ENCODE measurements around the gene TSPAN14. TPM values are rescaled to one million over a fixed set of nuclear protein-coding genes. Genes with fewer than 3 reads are reported as not detected.

The TSPAN14 gene
- total and polyA plus RNA-seq, 2 of the 8 experiments (the other 6 are each of a cell fraction or from before 2014, with no cell fraction given) = 47.4 to 57.8 TPM

DNA sequence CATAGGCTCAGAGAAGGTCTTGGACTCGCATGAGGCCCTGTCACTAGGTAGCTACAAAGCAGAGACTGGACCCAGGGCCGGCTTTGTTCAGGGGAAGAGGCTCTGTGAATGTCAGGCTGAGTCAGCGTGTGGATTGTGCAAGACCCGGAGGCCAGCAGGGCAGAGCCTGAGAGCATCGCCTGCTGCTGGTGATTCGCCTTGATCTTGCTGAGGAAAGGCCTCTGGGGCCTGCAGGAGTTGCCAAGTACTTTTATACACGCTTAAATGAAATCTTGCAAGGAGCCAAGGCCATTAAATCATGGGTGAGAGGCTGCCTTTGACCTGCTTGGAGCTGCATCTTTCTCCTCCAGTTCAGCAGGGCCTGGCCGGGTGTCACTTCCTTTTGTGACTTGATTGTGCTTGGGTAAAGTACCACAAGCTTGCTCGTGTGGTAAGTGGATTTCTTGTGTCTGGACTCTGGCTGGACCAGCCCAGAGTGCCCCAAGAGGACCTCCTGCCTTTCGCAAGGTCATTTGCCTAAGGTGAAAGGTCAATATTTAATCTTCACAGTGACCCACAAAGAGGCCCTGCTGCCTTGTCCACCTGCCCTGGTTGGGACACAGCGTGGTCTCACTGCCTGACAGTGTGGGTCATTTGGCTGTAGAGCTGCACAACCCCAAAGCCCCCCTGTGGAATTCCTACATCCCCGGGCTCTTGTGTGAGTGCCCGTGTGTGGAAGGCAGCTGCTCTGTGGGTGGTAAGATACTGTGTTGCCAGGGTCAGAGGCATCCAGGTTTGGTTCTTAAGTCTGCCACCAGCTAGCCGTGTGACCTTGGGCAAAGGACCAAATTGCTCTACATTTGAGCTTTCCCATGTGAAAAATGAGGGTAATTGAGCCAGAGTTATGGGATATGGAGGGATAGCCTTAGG is 45.0 kb downstream of the TSPAN14 start:
- H3K23ac ChIP-seq (ENCODE audit: insufficient read length) = no peak overlapping the region
- H2BK15ac ChIP-seq (ENCODE audit: low read length) = no peak overlapping the region
- POLR2A ChIA-PET (ENCODE audit: partially characterized antibody) = no interaction called here
- no peak overlapping the region for H3K56ac ChIP-seq (replicated peaks; ENCODE audit: insufficient read length, low read depth, low read length)
- H3K27me3 ChIP-seq (replicated peaks in 1 of 4; ENCODE audit: control insufficient read depth in 3 of 4, extremely low read depth in 1 of 4, insufficient read depth in 3 of 4, low read length in 3 of 4) = no peaks in the 10 kb centered on the region
- FAIRE-seq (no peak), DNase-seq (ENCODE audit: low read depth in 1 of 2, low spot score in 2 of 2) (no peak)
- CTCF ChIA-PET (ENCODE audit: partially characterized antibody) = interaction anchor here (0.6 to 21.9 kb wide), 10 partner anchors 8 to 1231 kb away, joined by 3 to 1263 read pairs (median 5); partner anchors contain the start of gene TSPAN14
- no peak overlapping the region for H3K14ac ChIP-seq (ENCODE audit: insufficient read length)
- peaks cover 2 to 76% of the 10 kb centered on the region in 2 experiments; a peak in 3 of 4 replicates for H3K79me2 ChIP-seq (ENCODE audit: control insufficient read depth in 1 of 2, insufficient read depth in 2 of 2, low read length in 2 of 2)
- no peak overlapping the region for H2AFZ ChIP-seq (ENCODE audit: low read length)
- H3K9ac ChIP-seq (replicated peaks in 1 of 4; ENCODE audit: extremely low read depth in 1 of 4, low read depth in 3 of 4, low read length in 3 of 4) = no peak overlapping the region
- no peak overlapping the region for H4K5ac ChIP-seq (ENCODE audit: insufficient read length, low read depth, low read length)
- H3K18ac ChIP-seq (ENCODE audit: extremely low read depth, low read length) = no peak overlapping the region
- H2BK120ac ChIP-seq (replicated peaks; ENCODE audit: low read depth, low read length) = no peak overlapping the region
- H3K36me3 ChIP-seq (ENCODE audit: control insufficient read depth in 2 of 4, insufficient read depth in 4 of 4, low read length in 3 of 4) = no peaks in the 10 kb centered on the region
- H3K79me1 ChIP-seq (ENCODE audit: low read depth, low read length) = peaks cover 16% of the 10 kb centered on the region
- H4K91ac ChIP-seq (replicated peaks; ENCODE audit: insufficient read length, low read length) = no peak overlapping the region
- 0 out of 2 replicates have a peak overlapping the region, but pooled peaks have one; percentile 35 for H2BK5ac ChIP-seq (ENCODE audit: low read depth, low read length)
- 81% methylated on average over 14 of the region's 14 CpGs; no CpG with 5 or more reads in 1 of the 2 experiments for WGBS, 2 experiments (ENCODE audit: extremely low coverage in 1 of 2, insufficient coverage in 1 of 2, insufficient read length in 1 of 2, insufficient replicate concordance in 2 of 2, low coverage in 1 of 2, low lambda C conversion rate in 2 of 2, missing lambda C conversion rate in 1 of 2)
- H3K4me3 ChIP-seq (ENCODE audit: extremely low read depth in 1 of 4, insufficient read depth in 2 of 4, low read depth in 3 of 4, low read length in 4 of 4) = no peak overlapping the region
- no peaks in the 10 kb centered on the region for H3K9me3 ChIP-seq (ENCODE audit: insufficient read depth in 2 of 2, low read depth in 1 of 2, low read length in 1 of 2)
- H3K4ac ChIP-seq (replicated peaks; ENCODE audit: insufficient read length, low read depth, low read length) = no peak overlapping the region
- peaks cover 17 to 21% of the 10 kb centered on the region in 2 experiments for H4K20me1 ChIP-seq (replicated peaks in 1 of 2; ENCODE audit: control insufficient read depth in 1 of 2, insufficient read depth in 2 of 2, low read length in 2 of 2)
- H3K23me2 ChIP-seq (ENCODE audit: low read depth, low read length) = no peaks in the 10 kb centered on the region; the same call in 1 of the 2 replicates
- no peak overlapping the region for H3K4me2 ChIP-seq (ENCODE audit: insufficient read depth in 1 of 2, low read depth in 2 of 2, low read length in 2 of 2)
- no peak overlapping the region for H2BK12ac ChIP-seq (ENCODE audit: low read depth, low read length)
- H2BK20ac ChIP-seq (ENCODE audit: low read length) = no peak overlapping the region
- H3K27ac ChIP-seq (ENCODE audit: low read depth, low read length) = no peak overlapping the region
- H2AK5ac ChIP-seq (ENCODE audit: low read depth, low read length) = no peak overlapping the region
- H3K4me1 ChIP-seq (replicated peaks in 1 of 4; ENCODE audit: control insufficient read depth in 3 of 4, insufficient read depth in 4 of 4, low read length in 3 of 4) = peaks cover 8 to 30% (median 15%) of the 10 kb centered on the region in 4 experiments
- no peak for TF ChIP-seq KDM5A (IDR thresholded peaks at IDR 0.05; ENCODE audit: low read length)
- TF ChIP-seq MAFK (IDR thresholded peaks at IDR 0.05; ENCODE audit: low read depth, low read length) = peak; percentile 25; the same call in 1 of the 2 replicates
- peak; percentile 95 for TF ChIP-seq CEBPB (IDR thresholded peaks at IDR 0.05; ENCODE audit: low read depth, low read length)
- TF ChIP-seq SP1 (IDR thresholded peaks at IDR 0.05; ENCODE audit: low read depth, low read length) = no peak
- no peak overlapping the region for H4K8ac ChIP-seq (ENCODE audit: extremely low read depth, insufficient read depth, low read length)
